OCI-LY7 (cell line): ENCODE measurements around the gene ATP8B1. TPM values are rescaled to one million over a fixed set of nuclear protein-coding genes. Genes with fewer than 3 reads are reported as not detected.

Source experiments
- BruUV-seq: library from RNA; stranded (reverse); fragments of 400-500 nt; replicated peaks from 2 replicates; lab custom pipeline; 2021; lab: Mats Ljungman, UMichigan
- CTCF ChIA-PET: fragments of 300-600 bp; sonication (Branson Sonifier 250); formaldehyde crosslinking; loops from one replicate; lab custom pipeline; 2022; ENCODE audit warnings: antibody characterized with exemption; ENCODE audit not compliant: unreplicated experiment; lab: Charles Lee
- POLR2A ChIA-PET: fragments of 300-600 bp; sonication (Branson Sonifier 250); formaldehyde crosslinking; loops from one replicate; lab custom pipeline; 2022; ENCODE audit warnings: antibody characterized with exemption; lab: Charles Lee
- DNase-seq: peaks from one replicate; pipeline ENCODE4 v3.0.0-alpha.2; 2015; ENCODE audit warnings: low spot score
- H2AFZ ChIP-seq: fragments of 200-600 bp; sonication (generic), shearing (Covaris generic); 2 replicates; pipeline ENCODE4 v1.6.1; 2014; ENCODE audit warnings: mild to moderate bottlenecking, antibody characterized with exemption, low read length, moderate library complexity
- H3K27ac ChIP-seq: fragments of 200-600 bp; sonication (generic); 2 replicates; pipeline ENCODE4 v1.5.1; 2014; ENCODE audit warnings: mixed run types, low read depth, mild to moderate bottlenecking, moderate library complexity, low read length, inconsistent platforms; ENCODE audit not compliant: poor library complexity, severe bottlenecking
- H3K36me3 ChIP-seq: fragments of 200-600 bp; sonication (generic); 2 replicates; pipeline ENCODE4 v1.6.1; 2014; ENCODE audit warnings: mild to moderate bottlenecking, antibody characterized with exemption, low read length, moderate library complexity, mixed read lengths; ENCODE audit not compliant: insufficient read depth
- H3K4me1 ChIP-seq: fragments of 200-600 bp; sonication (generic); 2 replicates; pipeline ENCODE4 v1.5.1; 2014; ENCODE audit warnings: mild to moderate bottlenecking, low read length; ENCODE audit not compliant: insufficient read depth, poor library complexity, severe bottlenecking
- H3K4me2 ChIP-seq: fragments of 200-600 bp; sonication (generic); 2 replicates; pipeline ENCODE4 v1.6.1; 2014; ENCODE audit warnings: mild to moderate bottlenecking, low read length
- H3K4me3 ChIP-seq: fragments of 200-600 bp; sonication (generic); 2 replicates; pipeline ENCODE4 v1.5.1; 2014; ENCODE audit warnings: mild to moderate bottlenecking, low read depth, low read length; ENCODE audit not compliant: poor library complexity, severe bottlenecking
- H3K79me2 ChIP-seq: fragments of 200-600 bp; sonication (generic); 2 replicates; pipeline ENCODE4 v1.6.1; 2016; ENCODE audit warnings: low read depth, mild to moderate bottlenecking, low read length, moderate library complexity, mixed read lengths; ENCODE audit not compliant: insufficient read depth
- H3K9me2 ChIP-seq: fragments of 200-600 bp; sonication (generic); 2 replicates; pipeline ENCODE4 v1.6.1; 2016; ENCODE audit warnings: mild to moderate bottlenecking, low read length, mixed read lengths; ENCODE audit not compliant: insufficient read depth
- H3K9me3 ChIP-seq: fragments of 200-600 bp; sonication (generic); 2 replicates; pipeline ENCODE4 v1.6.1; 2014; ENCODE audit warnings: mild to moderate bottlenecking, mixed run types, low read length, mixed read lengths
- H4K20me1 ChIP-seq: fragments of 200-600 bp; sonication (generic); 2 replicates; pipeline ENCODE4 v1.6.1; 2014; ENCODE audit warnings: mild to moderate bottlenecking, antibody characterized with exemption, low read length, moderate library complexity, mixed read lengths; ENCODE audit not compliant: insufficient read depth
- EZH2phosphoT487 ChIP-seq: fragments of 200-600 bp; sonication (generic); IDR thresholded peaks from 2 replicates; pipeline ENCODE4 v1.6.1; 2018; ENCODE audit warnings: low read depth, borderline replicate concordance, mild to moderate bottlenecking, mixed run types, antibody characterized with exemption, low read length, moderate library complexity, mixed read lengths
- intact Hi-C: fragments of 100-400 bp; cut with micrococcal nuclease; formaldehyde crosslinking; loops from one replicate; pipeline ENCODE4 v1.10.0; 2022; ENCODE audit not compliant: unreplicated experiment
- total RNA-seq, 2 experiments: library from RNA; depleted of rRNA in 1 of 2; stranded (reverse); fragments of >200 nt in 1 of 2; shearing (Covaris generic) in 1 of 2; gene quantifications; 2 replicates each; pipeline ENCODE4 v1.2.3, GENCODE V29; 2014 to 2022
- TF ChIP-seq, protein P1 (sequence below): fragments of 200-600 bp; sonication (generic); conservative IDR thresholded peaks from 2 replicates; pipeline ENCODE4 v1.5.1; 2014; ENCODE audit warnings: mild to moderate bottlenecking, antibody characterized with exemption, low read length, moderate library complexity, mixed read lengths

ATP8B1 gene
- total RNA-seq, 2 experiments from 2014 or later, result not detected

DNA sequence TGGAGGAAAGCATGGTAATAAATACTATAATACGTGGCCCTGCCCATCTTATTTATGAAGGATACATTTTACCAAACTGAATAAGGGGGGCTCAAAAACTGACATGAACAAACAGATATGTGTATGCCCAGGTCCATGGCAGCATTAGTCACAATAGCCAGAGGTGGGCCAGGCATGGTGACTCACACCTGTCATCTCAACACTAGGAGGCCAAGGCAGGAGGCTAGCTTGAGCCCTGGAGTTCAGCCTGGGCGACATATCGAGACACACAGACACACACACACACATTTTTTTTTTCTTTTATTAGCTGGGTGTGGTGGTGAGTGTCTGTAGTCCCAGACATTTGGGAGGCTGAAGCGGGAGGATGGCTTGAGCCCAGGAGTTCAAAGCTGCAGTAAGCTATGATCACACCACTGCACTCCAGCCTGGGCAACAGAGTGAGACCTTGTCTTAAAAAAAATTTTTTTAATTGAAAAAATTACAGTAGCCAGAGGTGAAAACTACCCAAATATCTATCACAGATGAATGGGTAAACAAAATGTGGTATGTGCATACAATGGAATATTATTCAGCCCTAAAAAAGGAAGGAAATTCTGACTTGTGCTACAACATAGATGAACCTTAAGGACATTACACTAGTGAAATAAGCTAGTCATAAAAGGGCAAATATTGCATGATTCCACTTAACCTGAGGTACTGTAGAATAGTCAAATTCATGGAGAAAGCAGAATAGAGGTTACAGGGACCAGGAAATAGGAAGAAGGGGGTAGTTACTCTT lies 8.0 kb downstream of the ATP8B1 start:
- no peak for TF ChIP-seq EZH2phosphoT487
- TF ChIP-seq, protein P1, sequence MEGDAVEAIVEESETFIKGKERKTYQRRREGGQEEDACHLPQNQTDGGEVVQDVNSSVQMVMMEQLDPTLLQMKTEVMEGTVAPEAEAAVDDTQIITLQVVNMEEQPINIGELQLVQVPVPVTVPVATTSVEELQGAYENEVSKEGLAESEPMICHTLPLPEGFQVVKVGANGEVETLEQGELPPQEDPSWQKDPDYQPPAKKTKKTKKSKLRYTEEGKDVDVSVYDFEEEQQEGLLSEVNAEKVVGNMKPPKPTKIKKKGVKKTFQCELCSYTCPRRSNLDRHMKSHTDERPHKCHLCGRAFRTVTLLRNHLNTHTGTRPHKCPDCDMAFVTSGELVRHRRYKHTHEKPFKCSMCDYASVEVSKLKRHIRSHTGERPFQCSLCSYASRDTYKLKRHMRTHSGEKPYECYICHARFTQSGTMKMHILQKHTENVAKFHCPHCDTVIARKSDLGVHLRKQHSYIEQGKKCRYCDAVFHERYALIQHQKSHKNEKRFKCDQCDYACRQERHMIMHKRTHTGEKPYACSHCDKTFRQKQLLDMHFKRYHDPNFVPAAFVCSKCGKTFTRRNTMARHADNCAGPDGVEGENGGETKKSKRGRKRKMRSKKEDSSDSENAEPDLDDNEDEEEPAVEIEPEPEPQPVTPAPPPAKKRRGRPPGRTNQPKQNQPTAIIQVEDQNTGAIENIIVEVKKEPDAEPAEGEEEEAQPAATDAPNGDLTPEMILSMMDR, result no peak
- Histone ChIP-seq H3K4me1 (no peaks in the 10 kb centered on the region), H3K4me2 (no peak overlapping the region), H3K27ac (no peak overlapping the region), H3K9me3 (no peaks in the 10 kb centered on the region), H3K4me3 (no peak overlapping the region), H2AFZ (no peak overlapping the region), H3K9me2 (no peaks in the 10 kb centered on the region), H4K20me1 (no peaks in the 10 kb centered on the region), H3K79me2 (no peaks in the 10 kb centered on the region), H3K36me3 (no peaks in the 10 kb centered on the region)
- ChIA-PET CTCF (no interaction called here), POLR2A (interaction anchor here (1.0 kb wide), 1 partner anchor 15 kb away, joined by 3 read pairs; no protein-coding TSS in a partner anchor)
- intact Hi-C loops, result no loop called here
- DNase-seq, result no peak
- no TSS peak for BruUV-seq

DNA sequence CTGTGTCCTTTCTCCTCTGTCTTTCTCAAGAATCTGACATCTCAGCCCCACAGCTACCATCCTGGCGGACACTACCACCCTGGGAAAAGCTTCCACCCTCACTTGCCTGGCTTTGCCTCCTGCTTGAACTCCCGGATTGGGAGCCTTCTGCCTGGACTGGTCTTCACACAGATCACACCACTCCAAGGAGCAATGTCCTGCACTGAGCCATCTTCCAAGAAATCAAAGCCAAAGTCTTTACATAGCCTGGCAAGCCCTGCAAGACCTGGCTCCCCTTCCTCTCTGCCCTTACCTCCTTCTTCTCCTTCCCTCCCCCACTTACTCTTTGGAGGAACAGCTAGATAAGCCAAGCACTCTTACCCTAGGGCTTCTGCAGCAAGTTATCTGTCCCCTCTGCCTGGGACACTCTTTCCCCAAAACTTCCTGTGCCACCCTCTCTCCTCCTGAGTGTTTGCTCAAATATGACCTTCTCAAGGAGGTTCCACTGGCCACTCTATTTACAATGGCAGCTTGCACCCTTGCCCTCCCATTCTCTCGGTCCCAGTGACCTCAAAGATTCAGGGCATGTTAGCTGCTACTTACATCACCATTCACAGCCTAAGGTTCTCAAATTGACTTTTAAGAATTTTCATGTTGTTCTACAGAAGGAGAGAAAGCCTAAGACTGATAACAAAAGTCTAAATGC lies 9.7 kb downstream of the ATP8B1 start:
- DNase-seq, result no peak
- Histone ChIP-seq H4K20me1 (no peaks in the 10 kb centered on the region), H3K79me2 (no peaks in the 10 kb centered on the region), H3K4me3 (no peak overlapping the region), H3K4me1 (no peaks in the 10 kb centered on the region), H3K36me3 (no peaks in the 10 kb centered on the region), H3K27ac (no peak overlapping the region), H3K4me2 (no peak overlapping the region), H2AFZ (no peak overlapping the region), H3K9me2 (no peaks in the 10 kb centered on the region), H3K9me3 (no peaks in the 10 kb centered on the region)
- ChIA-PET POLR2A (no interaction called here), CTCF (no interaction called here)
- TF ChIP-seq EZH2phosphoT487, result no peak
- intact Hi-C loops, result no loop called here
- BruUV-seq, result no TSS peak

DNA sequence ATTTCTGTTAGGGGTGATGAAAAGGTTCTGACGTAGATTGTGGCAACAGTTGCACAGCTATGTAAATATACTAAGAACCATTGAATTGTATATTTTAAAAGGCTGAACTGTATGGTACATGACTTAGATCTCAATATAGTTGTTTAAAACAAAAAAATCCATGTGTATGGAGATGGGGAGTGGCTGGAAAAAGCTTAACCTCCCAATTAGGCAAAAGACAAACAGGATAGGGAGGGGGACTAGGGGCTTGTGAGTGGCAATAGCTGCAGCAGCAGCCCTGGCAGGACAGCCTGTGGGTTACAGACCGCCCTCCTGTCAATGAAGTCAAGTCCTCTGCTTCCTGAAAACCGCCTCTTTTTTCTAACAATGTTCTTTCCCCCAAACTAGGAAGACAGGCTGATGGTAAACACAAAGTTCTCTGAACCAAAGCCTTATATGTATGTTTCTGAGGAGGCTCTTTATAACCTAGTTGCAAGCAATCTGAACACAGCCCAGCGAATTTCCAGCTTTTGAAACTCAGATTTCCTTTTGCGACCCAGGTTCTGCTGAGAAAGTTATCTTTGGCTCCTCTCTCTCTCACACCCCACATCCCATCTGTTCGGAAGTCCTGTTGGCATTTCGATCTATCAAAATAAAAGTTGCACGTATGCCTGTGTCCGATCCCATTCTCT lies 10.3 kb downstream of the ATP8B1 start:
- BruUV-seq, result no TSS peak
- CTCF ChIA-PET, result no interaction called here
- DNase-seq, result no peak
- Histone ChIP-seq H2AFZ (no peak overlapping the region), H3K9me3 (no peaks in the 10 kb centered on the region), H3K36me3 (no peaks in the 10 kb centered on the region), H3K4me1 (no peaks in the 10 kb centered on the region), H3K27ac (no peak overlapping the region), H4K20me1 (no peaks in the 10 kb centered on the region), H3K79me2 (no peaks in the 10 kb centered on the region), H3K9me2 (no peaks in the 10 kb centered on the region), H3K4me2 (no peak overlapping the region), H3K4me3 (no peak overlapping the region)
- POLR2A ChIA-PET, result no interaction called here
- intact Hi-C loops, result no loop called here
- TF ChIP-seq, protein P1, result no peak
- no peak for TF ChIP-seq EZH2phosphoT487
